Measurements from ENCODE around the gene PHC1.
"Not testable (repeated sequence)": the region's sequence is repeated elsewhere in the genome, so short reads cannot be mapped to it uniquely, and the experiment has no call there.

PHC1 gene

DNA sequence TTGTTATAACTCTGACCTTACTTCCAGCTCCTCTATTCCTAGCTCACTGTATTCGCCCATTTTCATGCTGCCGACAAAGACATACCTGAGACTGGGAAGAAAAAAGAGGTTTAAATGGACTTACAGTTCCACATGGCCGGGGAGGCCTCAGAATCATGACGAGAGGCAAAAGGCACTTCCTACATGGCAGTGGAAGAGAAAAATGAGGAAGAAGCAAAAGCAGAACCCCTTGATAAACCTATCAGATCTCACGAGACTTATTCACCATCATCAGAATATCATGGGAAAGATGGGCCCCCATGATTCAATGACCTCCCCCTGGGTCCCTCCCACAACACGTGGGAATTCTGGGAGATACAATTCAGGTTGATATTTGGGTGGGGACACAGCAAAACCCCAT lies 14.5 kb upstream of the PHC1 start:
- H3K27ac ChIP-seq, result no peak overlapping the region
- TF ChIP-seq, protein P1, sequence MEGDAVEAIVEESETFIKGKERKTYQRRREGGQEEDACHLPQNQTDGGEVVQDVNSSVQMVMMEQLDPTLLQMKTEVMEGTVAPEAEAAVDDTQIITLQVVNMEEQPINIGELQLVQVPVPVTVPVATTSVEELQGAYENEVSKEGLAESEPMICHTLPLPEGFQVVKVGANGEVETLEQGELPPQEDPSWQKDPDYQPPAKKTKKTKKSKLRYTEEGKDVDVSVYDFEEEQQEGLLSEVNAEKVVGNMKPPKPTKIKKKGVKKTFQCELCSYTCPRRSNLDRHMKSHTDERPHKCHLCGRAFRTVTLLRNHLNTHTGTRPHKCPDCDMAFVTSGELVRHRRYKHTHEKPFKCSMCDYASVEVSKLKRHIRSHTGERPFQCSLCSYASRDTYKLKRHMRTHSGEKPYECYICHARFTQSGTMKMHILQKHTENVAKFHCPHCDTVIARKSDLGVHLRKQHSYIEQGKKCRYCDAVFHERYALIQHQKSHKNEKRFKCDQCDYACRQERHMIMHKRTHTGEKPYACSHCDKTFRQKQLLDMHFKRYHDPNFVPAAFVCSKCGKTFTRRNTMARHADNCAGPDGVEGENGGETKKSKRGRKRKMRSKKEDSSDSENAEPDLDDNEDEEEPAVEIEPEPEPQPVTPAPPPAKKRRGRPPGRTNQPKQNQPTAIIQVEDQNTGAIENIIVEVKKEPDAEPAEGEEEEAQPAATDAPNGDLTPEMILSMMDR (IDR thresholded peaks at IDR 0.05), result no peak
- TF ChIP-seq ZFX (IDR thresholded peaks at IDR 0.05; ENCODE audit: borderline replicate concordance), result no peak

DNA sequence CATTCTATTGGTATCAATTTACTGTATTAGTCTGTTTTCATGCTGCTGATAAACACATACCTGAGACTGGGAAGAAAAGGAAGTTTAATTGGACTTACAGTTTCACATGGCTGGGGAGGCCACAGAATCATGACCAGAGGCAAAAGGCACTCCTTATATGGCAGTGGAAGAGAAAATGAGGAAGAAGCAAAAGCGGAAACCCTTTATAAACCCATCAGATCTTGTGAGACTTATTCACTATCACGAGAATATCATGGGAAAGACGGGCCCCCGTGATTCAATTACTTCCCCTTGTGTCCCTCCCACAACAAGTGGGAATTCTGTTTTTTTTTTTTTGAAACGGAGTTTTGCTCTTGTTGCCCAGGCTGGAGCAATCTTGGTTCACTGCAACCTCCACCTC lies 11.6 kb upstream of the PHC1 start:
- not testable (repeated sequence) for H3K27ac ChIP-seq

DNA sequence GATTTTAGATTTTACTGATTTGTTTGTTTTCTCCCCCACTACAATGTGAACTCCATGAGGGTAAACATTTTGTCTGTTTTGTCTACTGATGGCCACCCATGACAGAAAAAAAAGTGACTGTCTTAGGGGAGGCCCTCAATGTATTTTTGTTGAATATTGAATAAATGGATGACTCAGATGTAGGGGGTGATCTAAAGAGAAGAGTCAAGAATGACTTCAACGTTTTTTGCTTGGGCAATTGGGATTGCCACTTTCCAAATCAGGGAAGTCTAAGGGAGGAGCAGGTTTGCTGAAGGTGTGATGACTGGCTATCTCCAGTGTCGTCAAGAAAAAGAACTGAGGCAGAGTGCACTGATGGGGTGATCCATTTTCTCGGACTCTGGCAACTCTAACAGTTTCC lies 10.7 kb upstream of the PHC1 start:
- no peak for TF ChIP-seq ZFX (IDR thresholded peaks at IDR 0.05; ENCODE audit: borderline replicate concordance)
- TF ChIP-seq, protein P1 (IDR thresholded peaks at IDR 0.05), result no peak

DNA sequence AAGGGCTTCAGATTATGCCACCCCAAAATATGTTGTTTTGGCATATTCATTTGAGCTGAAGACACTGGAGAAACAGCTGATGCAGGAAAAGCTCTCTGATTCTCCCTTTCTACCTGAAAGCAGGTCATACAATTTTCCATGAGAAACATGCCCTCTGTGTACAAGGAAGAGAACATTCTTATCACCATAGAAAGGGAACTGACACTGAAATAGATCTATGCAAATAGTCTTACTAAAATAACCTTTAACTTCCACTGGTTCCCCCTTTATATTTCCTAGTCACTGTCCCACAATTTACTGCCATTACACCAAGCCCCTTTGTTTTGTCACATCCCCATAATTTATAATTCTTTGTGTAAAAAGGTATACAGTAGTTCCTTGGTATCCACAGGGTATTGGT lies 9.6 kb upstream of the PHC1 start:
- no peak for TF ChIP-seq ZFX (IDR thresholded peaks at IDR 0.05; ENCODE audit: borderline replicate concordance)
- TF ChIP-seq, protein P1 (IDR thresholded peaks at IDR 0.05), result no peak
- no peak overlapping the region for H3K27ac ChIP-seq

More for the DNA sequence above, 10.7 kb upstream of the PHC1 start:
- no peak overlapping the region for H3K27ac ChIP-seq

DNA sequence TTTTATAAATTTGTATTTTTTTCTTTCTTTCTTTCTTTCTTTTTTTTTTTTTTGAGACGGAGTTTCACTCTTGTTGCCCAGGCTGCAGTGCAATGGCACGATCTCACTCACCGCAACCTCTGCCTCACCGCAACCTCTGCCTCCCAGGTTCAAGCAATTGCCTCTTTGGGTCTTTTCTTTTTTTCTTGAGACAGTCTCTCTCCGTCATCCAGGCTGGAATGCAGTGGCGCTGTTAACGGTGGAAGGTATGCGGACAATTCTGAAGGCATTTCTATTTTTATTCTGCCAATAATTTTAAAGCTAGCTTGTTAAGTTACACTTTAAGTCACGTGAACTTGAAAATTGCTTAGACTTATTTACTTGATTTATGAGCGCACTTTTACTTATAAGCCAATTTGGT lies 8.8 kb upstream of the PHC1 start:
- TF ChIP-seq, protein P1 (IDR thresholded peaks at IDR 0.05), result no peak
- TF ChIP-seq ZFX (IDR thresholded peaks at IDR 0.05; ENCODE audit: borderline replicate concordance), result no peak
- no peak overlapping the region for H3K27ac ChIP-seq

DNA sequence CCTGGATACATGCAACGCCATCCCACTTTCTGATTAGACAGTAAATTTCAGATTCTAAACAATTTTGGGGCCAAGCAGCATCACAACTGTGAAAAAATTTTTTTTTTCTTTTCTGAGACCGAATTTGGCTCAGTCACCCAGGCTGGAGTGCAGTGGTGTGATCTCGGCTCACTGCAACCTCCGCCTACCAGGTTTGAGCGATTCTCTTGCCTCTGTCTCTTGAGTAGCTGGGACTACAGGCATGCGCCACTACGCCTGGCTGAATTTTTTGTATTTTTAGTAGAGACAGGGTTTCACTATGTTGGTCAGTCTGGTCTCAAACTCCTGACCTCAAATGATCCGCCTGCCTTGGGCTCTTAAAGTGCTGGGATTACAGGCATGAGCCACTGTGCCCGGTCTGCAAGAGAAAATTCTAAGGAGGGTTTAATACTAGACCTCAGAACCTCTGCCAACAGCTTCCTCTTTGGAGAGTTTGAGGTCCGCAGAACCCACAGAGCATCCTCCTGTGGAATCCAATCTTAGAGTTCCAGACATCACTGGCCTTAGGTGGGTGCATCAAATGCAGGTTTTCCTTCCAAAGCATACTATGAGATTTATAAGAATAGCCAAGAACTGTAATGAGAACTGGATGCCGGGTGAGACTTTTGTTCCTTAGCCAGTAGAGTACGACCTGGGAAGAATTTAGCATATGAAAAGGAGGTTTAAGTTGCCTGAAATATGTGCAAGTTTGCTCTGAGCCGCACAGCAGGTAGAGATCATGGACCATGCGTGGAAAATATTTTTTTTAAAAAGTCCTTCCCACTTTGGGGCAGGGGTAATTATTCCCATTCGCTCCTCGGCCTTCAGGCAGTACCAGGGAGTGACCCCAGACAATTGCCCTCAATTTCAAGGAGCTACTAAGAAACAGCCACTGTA lies 7.8 kb upstream of the PHC1 start:
- H3K27ac ChIP-seq, result no peak overlapping the region
- no peak for TF ChIP-seq ZFX (IDR thresholded peaks at IDR 0.05; ENCODE audit: borderline replicate concordance)
- TF ChIP-seq, protein P1 (IDR thresholded peaks at IDR 0.05), result no peak

DNA sequence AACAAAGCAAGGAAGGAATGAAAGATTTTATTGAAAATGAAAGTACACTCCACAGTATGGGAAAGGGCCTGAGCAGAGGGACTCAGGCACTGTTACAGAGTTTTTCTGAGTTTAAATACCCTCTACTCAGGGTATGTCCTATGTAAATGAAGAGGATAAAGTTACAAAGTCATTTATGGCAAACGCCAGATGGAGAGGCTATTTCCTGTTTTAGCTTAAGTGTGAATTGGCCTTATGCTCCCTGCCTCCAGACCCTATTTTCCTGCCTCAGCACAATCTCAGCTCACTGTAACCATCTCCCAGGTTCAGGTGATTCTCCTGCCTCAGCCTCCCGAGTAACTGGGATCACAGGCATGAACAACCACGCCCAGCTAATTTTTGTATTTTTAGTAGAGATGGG lies 6.8 kb upstream of the PHC1 start:
- H3K27ac ChIP-seq, result no peak overlapping the region

More for the DNA sequence above, 6.8 kb upstream of the PHC1 start:
- TF ChIP-seq, protein P1 (IDR thresholded peaks at IDR 0.05), result no peak
- no peak for TF ChIP-seq ZFX (IDR thresholded peaks at IDR 0.05; ENCODE audit: borderline replicate concordance)

All from 22Rv1 (cell line).